Measurements from ENCODE around the gene ZNF469. TPM values are rescaled to one million over a fixed set of nuclear protein-coding genes. Genes with fewer than 3 reads are reported as not detected.

The ZNF469 gene
- total and polyA plus RNA-seq, 9 of the 15 experiments (the other 6 are each of a cell fraction or from before 2014, with no cell fraction given) = 0.01 to 0.04 TPM; not detected in 7

DNA sequence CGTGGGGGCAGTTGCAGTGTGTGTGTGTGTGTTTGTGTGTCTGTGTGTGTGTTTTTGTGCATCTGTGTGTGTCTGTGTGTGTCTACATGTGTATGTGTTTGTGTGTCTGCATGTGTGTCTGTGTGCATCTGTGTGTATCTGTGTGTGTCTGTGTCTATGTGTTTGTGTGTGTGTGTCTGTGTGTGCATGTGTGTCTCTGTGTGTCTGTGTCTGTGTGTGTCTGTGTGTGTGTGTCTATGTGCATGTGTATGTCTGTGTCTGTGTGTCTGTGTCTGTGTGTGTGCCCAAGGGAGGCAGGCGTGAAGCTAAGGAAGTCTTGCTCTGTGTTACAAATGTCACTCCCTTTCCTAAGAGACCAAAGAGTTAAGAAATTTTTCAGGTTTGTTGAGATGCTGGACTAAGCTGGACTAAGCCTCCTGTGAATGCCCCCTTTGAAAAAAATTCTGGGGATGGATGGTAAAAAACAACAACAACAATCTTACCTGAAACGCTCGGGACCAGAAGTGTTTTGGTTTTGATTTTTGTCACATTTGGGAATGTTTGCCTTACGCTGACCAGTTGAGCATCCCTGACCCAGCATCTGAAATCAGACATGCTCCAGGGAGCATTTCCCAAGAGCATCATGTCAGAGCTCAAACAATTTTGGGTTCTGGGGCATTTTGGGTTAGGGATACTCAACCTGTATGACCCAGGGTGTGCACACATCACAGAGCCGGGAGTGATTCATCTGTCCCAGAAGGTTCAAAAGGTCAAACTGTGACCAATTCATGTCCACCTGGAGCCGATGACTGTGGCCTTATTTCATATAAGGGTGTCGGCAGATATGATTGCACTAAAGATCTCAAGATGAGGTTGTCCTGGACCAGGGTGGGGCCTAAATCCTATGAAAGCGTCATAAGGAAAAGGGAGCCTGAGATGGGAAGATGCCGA lies 48.6 kb upstream of the ZNF469 start (continued):
- TF ChIP-seq E2F4 (CRISPR knock-in tag; IDR thresholded peaks at IDR 0.05; ENCODE audit: low read depth) = no peak
- no peak for TF ChIP-seq U2AF2 (optimal IDR thresholded peaks at IDR 0.05; ENCODE audit: low read depth, low read length)
- no peak for TF ChIP-seq XRCC4 (IDR thresholded peaks at IDR 0.05; ENCODE audit: extremely low read depth, insufficient read depth, insufficient read length)
- no peak for TF ChIP-seq THAP12 (CRISPR knock-in tag; IDR thresholded peaks at IDR 0.05)
- TF ChIP-seq, protein P1, sequence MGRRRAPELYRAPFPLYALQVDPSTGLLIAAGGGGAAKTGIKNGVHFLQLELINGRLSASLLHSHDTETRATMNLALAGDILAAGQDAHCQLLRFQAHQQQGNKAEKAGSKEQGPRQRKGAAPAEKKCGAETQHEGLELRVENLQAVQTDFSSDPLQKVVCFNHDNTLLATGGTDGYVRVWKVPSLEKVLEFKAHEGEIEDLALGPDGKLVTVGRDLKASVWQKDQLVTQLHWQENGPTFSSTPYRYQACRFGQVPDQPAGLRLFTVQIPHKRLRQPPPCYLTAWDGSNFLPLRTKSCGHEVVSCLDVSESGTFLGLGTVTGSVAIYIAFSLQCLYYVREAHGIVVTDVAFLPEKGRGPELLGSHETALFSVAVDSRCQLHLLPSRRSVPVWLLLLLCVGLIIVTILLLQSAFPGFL (CRISPR knock-in tag; IDR thresholded peaks at IDR 0.05) = no peak
- no peak for TF ChIP-seq SRSF3 (IDR thresholded peaks at IDR 0.05; ENCODE audit: insufficient read depth, low read length)
- no peak for TF ChIP-seq GTF2E2 (tag; IDR thresholded peaks at IDR 0.05)
- peak; percentile 95 for TF ChIP-seq TSC22D4 (tag; IDR thresholded peaks at IDR 0.05)
- TF ChIP-seq POLR3G (IDR thresholded peaks at IDR 0.05; ENCODE audit: extremely low read depth, insufficient read length, insufficient replicate concordance) = no peak
- TF ChIP-seq, protein P2, sequence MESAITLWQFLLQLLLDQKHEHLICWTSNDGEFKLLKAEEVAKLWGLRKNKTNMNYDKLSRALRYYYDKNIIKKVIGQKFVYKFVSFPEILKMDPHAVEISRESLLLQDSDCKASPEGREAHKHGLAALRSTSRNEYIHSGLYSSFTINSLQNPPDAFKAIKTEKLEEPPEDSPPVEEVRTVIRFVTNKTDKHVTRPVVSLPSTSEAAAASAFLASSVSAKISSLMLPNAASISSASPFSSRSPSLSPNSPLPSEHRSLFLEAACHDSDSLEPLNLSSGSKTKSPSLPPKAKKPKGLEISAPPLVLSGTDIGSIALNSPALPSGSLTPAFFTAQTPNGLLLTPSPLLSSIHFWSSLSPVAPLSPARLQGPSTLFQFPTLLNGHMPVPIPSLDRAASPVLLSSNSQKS (CRISPR knock-in tag; IDR thresholded peaks at IDR 0.05) = no peak
- peak; percentile 4 to 25; a peak in 2 of 4 replicates for TF ChIP-seq KDM1A (IDR thresholded peaks at IDR 0.05)
- no peak; the same call in 1 of the 2 replicates for TF ChIP-seq MEF2D (tag; conservative IDR thresholded peaks at IDR 0.05; ENCODE audit: low read depth)
- no peak for TF ChIP-seq DMBX1 (CRISPR knock-in tag; IDR thresholded peaks at IDR 0.05; ENCODE audit: borderline replicate concordance)
- TF ChIP-seq NFATC3 (IDR thresholded peaks at IDR 0.05) = no peak; the same call in 1 of the 2 replicates
- TF ChIP-seq RAD21 (CRISPR knock-in tag; conservative IDR thresholded peaks at IDR 0.05 in 1 of 2, IDR thresholded peaks at IDR 0.05 in 1 of 2) = no peak
- TF ChIP-seq STAG1 (CRISPR knock-in tag; IDR thresholded peaks at IDR 0.05; ENCODE audit: borderline replicate concordance) = no peak
- no peak for TF ChIP-seq NCOA6 (IDR thresholded peaks at IDR 0.05)
- TF ChIP-seq ZKSCAN3 (CRISPR knock-in tag; IDR thresholded peaks at IDR 0.05) = no peak
- TF ChIP-seq MLX (CRISPR knock-in tag; conservative IDR thresholded peaks at IDR 0.05) = no peak

All from K562 (cell line).